ENCODE results near the gene MYEOV. TPM values are rescaled to one million over a fixed set of nuclear protein-coding genes. Genes with fewer than 3 reads are reported as not detected.
A peak's percentile ranks its signal among the peaks of the same experiment; 100 is the strongest.

MYEOV gene
- total RNA-seq, 1 donor from 2014 or later: 0.87 TPM

DNA sequence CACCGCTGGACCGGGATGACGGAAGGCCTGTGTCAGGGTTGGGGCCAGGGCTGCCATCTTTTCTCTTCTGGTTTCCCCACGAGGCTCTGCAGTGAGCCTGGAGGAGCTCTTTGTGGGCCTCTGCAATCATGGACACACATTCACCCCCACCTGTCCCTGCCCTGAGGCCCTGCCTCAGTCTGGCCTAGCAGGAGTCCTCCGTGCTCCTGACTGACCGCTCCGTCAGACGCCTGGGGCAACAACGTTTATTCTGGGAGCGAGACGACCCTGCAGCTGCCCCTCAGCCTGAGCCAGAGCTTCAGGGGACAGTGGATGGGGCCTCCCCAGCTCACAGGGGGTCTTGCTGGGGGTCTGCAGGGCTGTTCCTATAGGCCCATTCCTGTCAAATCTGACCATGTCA, 8.2 kb upstream of the MYEOV start:
- no peaks in the 10 kb centered on the region for H3K36me3 Mint-ChIP-seq (ENCODE audit: low read depth)
- no peak overlapping the region for H3K27ac Mint-ChIP-seq (ENCODE audit: unreplicated experiment)
- no peaks in the 10 kb centered on the region for H3K9me3 Mint-ChIP-seq (ENCODE audit: low read depth)
- peaks cover 3% of the 10 kb centered on the region for H3K27me3 Mint-ChIP-seq (ENCODE audit: low read depth)
- no peak overlapping the region for H3K4me3 Mint-ChIP-seq (ENCODE audit: unreplicated experiment)
- DNase-seq (ENCODE audit: low spot score): no peak
- peaks cover 27% of the 10 kb centered on the region for H3K4me1 Mint-ChIP-seq (ENCODE audit: low read depth)
- TF ChIP-seq, protein P1, sequence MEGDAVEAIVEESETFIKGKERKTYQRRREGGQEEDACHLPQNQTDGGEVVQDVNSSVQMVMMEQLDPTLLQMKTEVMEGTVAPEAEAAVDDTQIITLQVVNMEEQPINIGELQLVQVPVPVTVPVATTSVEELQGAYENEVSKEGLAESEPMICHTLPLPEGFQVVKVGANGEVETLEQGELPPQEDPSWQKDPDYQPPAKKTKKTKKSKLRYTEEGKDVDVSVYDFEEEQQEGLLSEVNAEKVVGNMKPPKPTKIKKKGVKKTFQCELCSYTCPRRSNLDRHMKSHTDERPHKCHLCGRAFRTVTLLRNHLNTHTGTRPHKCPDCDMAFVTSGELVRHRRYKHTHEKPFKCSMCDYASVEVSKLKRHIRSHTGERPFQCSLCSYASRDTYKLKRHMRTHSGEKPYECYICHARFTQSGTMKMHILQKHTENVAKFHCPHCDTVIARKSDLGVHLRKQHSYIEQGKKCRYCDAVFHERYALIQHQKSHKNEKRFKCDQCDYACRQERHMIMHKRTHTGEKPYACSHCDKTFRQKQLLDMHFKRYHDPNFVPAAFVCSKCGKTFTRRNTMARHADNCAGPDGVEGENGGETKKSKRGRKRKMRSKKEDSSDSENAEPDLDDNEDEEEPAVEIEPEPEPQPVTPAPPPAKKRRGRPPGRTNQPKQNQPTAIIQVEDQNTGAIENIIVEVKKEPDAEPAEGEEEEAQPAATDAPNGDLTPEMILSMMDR (IDR thresholded peaks at IDR 0.05): no peak

DNA sequence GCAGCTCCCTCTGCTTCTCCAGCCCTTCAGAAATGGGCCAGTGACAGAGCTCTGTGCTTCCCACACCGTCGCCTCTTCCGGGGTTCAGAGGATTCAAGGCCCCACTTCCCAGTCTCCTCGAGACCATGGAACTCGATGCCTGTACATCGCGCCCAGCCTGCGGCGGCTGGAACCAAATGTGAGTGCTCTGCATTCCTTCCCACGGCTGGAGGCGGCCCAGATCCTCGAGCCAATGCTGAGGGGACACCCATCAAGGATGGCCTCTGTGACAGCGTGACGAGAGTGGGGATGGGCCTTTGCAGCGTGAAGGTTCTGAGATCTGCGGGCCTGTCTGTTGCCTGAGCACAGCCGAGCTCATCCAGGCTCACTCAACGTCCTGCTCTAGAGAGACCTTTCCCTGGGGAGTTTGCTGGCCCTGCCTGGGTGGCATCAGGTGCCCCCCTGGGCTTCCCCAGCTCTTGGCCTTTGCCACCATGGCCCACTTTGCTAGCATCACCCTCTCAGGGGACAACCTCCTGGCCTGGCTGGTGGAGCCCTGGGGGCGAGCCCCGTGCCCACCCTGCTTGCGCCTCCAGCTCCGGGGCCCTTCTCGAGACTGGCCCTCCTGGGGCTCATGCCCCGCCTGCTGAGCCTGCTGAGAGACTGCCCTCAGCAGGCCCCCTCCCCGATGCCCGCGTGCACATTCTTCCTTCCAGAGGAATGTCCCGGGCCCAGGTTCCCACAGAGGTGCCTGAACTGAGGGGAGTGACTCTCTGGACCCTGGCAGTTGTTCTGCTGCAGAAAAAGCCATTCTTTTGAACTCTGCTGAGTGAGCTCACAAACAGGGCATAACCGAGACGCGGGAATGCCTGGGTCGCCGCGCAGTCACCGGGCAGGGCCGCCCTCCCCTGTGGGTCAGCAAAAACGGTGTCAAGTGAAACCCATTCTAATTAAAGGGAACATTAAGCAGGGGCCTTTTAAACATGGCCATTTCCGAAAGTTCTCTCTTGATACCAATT, 7.3 kb upstream of the MYEOV start:
- no peaks in the 10 kb centered on the region for H3K9me3 Mint-ChIP-seq (ENCODE audit: low read depth)
- TF ChIP-seq, protein P1 (IDR thresholded peaks at IDR 0.05): no peak
- DNase-seq (ENCODE audit: low spot score): no peak
- H3K4me3 Mint-ChIP-seq (ENCODE audit: unreplicated experiment): no peak overlapping the region
- no peak overlapping the region for H3K27ac Mint-ChIP-seq (ENCODE audit: unreplicated experiment)
- peaks cover 27% of the 10 kb centered on the region for H3K4me1 Mint-ChIP-seq (ENCODE audit: low read depth)
- no peaks in the 10 kb centered on the region for H3K36me3 Mint-ChIP-seq (ENCODE audit: low read depth)
- peaks cover 3% of the 10 kb centered on the region for H3K27me3 Mint-ChIP-seq (ENCODE audit: low read depth)

- Mint-ChIP-seq H3K27ac (ENCODE audit: unreplicated experiment) (no peak overlapping the region), H3K9me3 (ENCODE audit: low read depth) (no peaks in the 10 kb centered on the region), H3K36me3 (ENCODE audit: low read depth) (no peaks in the 10 kb centered on the region), H3K4me1 (ENCODE audit: low read depth) (peaks cover 27% of the 10 kb centered on the region), H3K4me3 (ENCODE audit: unreplicated experiment) (no peak overlapping the region), H3K27me3 (ENCODE audit: low read depth) (peaks cover 3% of the 10 kb centered on the region)
- no peak for DNase-seq (ENCODE audit: low spot score)
- TF ChIP-seq, protein P1 (IDR thresholded peaks at IDR 0.05): no peak
These were observed 5.7 kb upstream of the MYEOV start for GRCh38 chr11:69287968-69288882.

GRCh38 chr11:69288883-69289242, 5.1 kb upstream of the MYEOV start:
- Mint-ChIP-seq H3K27ac (ENCODE audit: unreplicated experiment) (no peak overlapping the region), H3K36me3 (ENCODE audit: low read depth) (no peaks in the 10 kb centered on the region), H3K9me3 (ENCODE audit: low read depth) (no peaks in the 10 kb centered on the region), H3K4me1 (ENCODE audit: low read depth) (peaks cover 27% of the 10 kb centered on the region), H3K4me3 (ENCODE audit: unreplicated experiment) (no peak overlapping the region), H3K27me3 (ENCODE audit: low read depth) (peaks cover 3% of the 10 kb centered on the region)
- TF ChIP-seq, protein P1 (IDR thresholded peaks at IDR 0.05): no peak
- no peak for DNase-seq (ENCODE audit: low spot score)

GRCh38 chr11:69290806-69291205, 3.1 kb upstream of the MYEOV start:
- no peaks in the 10 kb centered on the region for H3K36me3 Mint-ChIP-seq (ENCODE audit: low read depth)
- TF ChIP-seq, protein P1 (IDR thresholded peaks at IDR 0.05): no peak

More at GRCh38 chr11:69290806-69291205, 3.1 kb upstream of the MYEOV start:
- peaks cover 26% of the 10 kb centered on the region for H3K4me1 Mint-ChIP-seq (ENCODE audit: low read depth)
- no peaks in the 10 kb centered on the region for H3K9me3 Mint-ChIP-seq (ENCODE audit: low read depth)
- peaks cover 3% of the 10 kb centered on the region for H3K27me3 Mint-ChIP-seq (ENCODE audit: low read depth)
- no peak overlapping the region for H3K4me3 Mint-ChIP-seq (ENCODE audit: unreplicated experiment)
- H3K27ac Mint-ChIP-seq (ENCODE audit: unreplicated experiment): no peak overlapping the region
- DNase-seq (ENCODE audit: low spot score): peak; percentile 47
